Hematopoietic multipotent progenitor cell treated with erythropoietin and hydrocortisone succinate and interleukin-3 and kit ligand, for 4 days (in vitro differentiated cells): ENCODE data around the gene TPPP2.
A peak's percentile ranks its signal among the peaks of the same experiment; 100 is the strongest.

Experiments
- DNase-seq: peaks from one replicate; pipeline ENCODE4 v3.0.0-alpha.2; 2015

The TPPP2 gene

DNA sequence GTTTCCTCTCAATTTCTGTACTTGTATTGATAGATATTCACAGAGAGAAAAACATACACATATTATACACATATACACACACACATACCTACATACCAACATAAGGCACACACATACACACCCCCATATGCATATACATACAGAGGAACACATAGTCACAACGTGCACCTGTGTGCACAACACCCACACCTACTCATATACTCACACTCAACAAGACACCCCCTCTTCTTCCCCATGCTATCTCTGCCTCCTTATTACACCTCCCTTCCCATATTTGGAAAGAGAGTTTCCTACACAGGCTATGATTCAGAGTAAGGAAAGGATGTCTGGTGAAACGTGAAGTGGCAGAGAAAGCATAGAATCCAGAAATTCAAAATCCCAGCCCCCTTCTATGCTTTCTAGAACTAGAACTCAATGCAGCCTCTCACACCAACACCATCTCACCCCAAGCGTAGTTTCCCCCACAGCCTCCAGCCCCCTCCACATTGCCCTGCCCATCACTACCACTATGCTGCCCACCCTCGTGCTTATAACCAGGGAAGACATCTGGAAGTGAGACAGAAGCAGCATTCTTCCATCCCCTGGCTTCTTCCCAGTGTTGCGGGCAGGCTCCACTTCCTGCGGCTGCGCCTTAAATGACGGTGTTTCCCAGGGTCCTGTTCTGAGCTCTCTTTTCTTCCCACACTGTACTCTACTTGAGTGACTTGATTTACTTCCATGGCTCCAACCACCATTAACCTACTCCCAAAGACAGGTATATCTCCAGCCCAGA lies 30.0 kb downstream of the TPPP2 start:
- DNase-seq = no peak

DNA sequence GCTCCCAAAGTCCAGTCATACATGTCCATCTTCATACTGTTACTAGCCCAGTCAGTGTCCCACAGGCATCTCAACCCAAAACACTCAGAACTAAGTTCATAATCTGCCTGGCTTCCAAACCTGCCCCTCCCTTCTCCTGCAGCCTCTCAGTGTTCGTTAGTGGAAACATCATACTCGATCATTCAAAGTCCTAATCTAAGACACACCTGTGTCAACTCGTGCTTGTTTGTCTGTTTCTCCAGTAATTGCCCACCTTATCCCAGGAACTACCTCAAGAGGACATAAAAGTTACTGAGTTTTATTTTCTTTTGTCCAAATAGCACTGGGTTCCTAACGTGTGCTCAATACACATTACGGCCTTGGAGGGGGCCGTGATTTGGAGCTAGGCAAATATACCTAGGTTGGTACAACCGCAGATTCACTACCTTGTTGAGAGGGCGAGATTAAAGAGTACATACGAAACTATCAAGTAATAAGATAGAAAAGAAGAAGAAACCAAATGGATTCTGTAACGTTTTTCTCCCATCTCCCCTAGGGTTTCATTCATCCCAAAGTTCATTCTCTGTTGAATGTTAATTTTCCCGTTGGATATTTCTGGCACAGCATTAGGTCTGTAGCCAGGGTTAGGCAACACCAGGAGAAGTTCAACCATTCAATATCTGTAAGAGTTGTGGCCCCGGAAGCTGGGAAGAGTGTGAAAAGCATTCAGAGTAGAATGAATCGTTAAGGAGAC lies 30.8 kb downstream of the TPPP2 start:
- no peak for DNase-seq

DNA sequence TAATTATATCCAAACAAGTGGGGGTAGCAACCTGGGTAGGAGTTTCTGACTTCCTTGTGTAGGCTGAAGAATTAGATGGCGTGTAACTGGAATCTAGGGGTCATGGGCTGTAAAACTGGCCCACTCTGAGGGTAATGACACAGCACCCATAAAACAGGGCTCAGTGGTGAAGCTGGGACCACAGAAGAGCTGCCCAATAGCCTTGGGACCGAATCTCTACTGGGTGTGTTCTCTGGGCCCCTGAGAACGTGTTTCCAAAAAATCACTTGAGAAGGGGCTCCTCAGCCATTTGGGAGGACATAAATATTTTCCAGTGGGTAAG lies 31.3 kb downstream of the TPPP2 start:
- no peak for DNase-seq

DNA sequence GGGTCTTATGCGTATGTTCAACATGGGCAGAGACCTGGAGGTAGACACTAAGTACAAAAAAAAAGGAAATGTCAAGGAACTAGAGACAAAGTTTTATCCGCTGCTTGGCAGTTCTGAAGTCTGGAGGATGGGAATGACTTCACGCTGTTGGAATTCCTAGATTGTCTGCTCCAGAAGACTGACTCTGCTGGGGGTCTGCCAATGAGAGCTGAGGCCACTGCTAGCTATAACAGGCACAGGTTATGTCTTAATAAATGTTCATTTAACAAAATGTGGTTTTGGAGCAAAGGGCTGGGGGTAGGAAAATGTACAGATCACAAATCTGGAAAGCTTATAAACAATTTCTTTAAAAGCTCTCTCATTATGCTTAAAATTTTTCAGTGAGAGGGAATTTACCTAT lies 33.5 kb downstream of the TPPP2 start:
- DNase-seq = no peak

DNA sequence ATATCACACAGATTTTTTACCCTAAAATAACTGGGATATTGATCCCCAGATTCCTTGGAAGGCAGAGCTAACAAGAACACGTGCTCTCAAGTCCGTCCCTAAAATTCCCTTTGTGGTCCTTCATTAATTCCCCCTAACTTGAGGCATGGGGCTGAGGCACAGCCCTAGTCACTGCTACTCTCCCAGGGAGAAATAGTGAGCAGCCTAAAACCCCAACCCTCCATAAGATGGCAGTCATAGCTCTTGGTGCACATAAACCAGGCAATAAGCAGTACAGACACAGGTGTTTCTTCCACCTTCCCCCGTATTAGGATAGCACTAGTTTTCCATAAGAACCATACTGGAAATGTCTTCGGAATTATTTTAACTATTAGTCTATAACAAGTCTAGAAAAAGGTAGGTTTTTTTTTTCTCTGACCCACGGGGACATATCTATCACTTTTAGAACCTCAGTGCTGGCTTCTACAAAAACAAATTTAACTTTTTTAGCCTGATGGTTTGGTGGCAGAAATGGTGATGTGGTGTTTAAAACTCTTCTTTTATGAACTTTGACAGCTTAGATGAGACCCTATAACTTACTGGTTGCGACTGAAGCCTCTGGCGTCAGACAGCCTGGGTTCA lies 37.0 kb downstream of the TPPP2 start:
- DNase-seq = peak; percentile 41

DNA sequence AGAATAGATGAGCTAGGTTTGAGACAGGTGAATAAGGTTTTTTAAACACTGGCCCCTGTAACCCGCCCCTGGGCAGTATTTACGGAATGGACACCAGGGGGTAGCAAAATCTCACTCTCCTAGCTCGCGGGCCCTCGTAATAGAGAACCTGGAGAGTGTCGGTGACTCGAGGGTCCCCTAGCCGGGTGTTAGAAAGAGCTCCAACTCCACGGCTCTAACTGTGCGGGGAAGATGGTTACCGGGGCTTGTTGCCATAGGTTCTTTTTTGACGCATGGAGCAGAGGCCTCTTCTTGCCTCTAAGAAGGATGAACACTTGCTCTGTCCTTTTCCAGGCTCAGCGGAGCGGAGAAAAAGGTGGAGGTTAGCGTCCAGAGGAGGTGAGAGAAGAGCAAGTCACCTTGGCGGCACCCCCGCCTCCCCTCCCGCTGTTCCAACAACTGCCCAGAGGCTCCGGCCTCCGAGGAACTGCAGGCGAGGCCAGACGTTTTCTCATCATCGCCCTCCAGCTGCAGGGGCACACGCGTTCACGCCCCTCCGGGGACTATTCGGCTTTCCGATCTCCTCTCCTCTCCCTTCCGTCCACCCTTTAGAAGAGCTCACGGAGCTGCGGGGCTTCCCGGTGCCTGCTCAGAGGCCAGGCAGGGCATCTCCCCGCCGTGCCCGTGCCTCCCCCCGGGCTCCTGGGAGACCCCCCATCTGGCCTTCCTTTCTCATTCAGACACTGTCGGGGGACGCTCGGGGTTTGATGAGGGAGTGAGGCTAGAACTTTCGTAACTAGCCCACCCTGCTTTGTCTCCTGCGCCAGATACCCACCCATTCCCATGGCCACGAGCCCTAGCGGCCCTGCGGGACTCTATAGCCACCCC lies 38.7 kb downstream of the TPPP2 start:
- DNase-seq = peak; percentile 89

DNA sequence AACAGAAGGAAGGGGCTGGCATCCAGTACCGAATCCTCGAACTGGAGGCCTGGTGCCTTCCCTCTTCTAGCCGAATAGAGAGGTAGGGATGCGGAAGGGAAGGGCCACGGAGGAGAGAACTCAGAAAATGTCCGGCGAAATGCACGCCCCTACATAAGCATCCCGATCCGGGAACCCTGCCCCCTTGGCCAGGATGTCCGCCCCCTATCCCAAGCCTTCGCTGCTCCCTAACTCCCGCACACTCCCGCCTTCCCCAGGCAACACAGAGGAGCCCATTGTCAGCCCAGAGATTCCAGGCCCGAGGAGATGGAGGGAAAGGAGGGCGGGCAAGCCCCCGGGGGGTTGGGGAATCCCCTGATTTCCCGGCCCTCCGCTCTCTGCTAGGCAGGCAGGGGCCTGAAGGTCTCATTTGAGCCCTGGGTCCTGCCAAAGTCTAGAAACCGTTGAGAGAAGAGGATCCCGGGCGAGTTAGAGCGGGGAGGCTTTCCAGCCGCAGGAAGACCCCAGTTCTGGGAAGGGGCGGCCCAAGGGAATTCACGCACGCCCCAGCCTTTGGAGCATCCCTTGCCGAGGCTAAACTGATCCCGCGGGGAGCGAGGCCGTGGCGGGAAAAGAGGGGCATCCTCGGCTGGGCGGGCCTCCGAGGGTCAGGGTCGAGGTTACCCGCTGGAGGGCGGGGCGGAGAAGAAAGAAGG lies 39.5 kb downstream of the TPPP2 start:
- DNase-seq = peak; percentile 15

DNA sequence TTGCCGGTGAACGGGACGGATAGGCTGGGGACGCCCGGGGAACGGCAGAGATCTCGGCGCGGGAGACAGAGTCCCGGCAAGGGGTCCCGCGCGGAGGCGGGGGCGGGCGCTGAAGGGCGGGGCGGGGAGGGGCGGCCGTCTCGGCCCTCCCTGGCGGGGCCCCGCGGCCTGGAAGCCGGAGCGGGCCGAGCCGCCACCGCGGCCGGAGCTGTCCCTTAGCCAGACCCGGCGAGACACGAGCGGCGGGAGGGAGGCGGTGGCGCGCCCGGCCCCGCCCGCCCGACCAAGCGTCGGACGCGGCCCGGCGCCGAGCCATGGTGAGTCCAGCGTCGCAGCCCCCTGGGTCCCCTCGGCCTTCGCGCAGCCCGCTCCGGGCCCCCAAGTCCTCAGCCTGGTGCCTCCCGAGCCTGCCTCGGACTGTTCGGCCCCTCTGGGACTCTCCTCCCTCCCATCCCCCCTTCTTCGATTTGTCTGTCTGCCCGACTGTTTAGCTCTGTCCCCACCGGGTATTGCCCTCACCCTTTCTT lies 40.1 kb downstream of the TPPP2 start, which contains the start of gene ARHGEF40:
Gene ARHGEF40, plus strand, starts transcription at position 222 of the 527 bp plus-strand sequence. Its CDS starts 93 bp downstream, at position 315.
- peak; percentile 41 for DNase-seq

DNA sequence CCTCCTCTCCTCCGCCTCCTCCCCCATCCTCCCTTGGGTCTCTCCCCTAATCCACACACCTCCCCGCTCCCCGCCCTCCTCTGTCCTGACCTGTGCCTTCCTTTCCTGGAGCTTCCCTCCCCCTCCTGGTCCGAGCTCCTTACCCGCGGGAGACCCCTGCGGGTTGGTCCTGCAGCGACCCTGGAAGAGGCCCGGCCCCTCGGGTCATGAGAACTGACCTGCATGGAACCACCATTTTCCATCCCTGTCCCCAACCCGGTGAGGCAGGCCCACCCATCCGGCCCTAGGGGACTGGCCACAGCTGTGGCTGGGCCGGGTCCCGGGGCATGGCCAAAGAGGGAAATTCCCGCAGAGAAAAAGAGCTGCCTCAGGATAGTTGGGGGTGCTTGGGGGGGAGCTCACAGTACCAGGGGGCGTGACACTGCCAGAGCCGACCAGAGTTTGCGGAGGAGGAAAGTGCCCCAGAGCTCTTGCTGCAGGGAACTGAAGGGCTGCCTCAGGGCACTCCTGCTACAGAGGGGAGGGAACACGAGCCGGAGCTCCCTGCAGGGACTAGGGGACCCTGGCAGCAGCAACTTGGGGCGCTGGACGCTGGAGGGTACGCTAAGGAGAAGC lies 40.7 kb downstream of the TPPP2 start:
- no peak for DNase-seq

DNA sequence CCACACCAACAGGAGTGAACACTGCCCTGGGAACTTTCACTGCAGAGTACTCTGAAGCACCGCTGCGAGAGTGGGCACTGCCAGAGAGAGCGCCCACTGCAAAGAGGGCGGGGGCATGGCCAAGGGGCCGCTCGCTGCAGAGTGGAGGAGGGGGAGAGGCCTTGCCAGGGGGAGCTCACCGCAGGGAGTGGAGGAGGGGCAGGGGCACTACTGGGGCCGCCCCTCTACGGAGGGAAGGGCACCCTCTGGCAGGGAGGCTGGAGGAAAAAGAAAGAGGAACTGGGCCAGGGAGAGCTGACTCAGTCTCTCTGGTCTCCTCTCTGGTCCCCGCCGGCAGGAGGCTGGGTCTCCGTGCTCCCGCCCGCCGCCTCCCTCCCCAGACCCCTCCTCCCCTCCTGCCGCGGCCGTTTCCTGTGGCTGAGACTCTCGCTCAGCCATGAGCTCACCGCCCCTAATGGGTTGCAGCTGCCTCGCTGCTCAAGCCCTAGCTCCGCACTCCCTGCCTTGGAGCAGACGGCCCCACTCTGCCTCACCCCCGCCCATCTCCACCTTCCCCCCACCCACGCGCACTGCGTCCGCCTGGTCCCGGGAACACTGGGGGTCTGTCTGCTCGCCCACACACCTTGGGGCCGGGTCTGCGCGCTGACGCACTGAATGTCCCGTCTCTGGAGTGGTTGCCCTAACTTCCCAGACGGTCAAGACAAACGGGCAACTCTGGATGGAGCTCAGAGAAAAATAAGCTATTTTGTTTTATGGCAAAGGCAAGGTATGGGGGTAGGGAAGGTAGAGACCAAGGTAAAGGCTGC lies 41.4 kb downstream of the TPPP2 start:
- peak; percentile 92 for DNase-seq

DNA sequence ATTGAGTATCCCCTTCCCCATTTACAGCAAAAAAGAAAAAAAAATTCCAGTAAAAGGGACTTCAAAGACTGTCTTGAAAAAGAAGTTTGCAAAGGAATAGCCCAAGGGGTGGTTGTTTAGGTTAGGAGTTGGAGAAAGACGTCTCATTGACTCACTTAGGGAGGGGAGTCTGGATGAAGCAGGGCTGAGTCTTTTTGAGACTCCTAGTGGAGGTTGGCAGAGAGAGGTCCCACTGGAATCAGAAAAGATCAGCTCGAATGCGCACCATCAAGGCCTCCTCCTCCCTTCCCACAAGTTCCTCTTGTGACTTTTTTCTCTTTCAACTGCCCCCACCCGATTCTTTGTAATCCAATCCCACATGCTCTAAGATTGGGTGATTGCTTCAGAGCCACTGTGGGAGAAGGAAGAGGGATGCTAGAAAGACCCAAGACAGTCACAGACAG lies 42.0 kb downstream of the TPPP2 start:
- DNase-seq = peak; percentile 70

DNA sequence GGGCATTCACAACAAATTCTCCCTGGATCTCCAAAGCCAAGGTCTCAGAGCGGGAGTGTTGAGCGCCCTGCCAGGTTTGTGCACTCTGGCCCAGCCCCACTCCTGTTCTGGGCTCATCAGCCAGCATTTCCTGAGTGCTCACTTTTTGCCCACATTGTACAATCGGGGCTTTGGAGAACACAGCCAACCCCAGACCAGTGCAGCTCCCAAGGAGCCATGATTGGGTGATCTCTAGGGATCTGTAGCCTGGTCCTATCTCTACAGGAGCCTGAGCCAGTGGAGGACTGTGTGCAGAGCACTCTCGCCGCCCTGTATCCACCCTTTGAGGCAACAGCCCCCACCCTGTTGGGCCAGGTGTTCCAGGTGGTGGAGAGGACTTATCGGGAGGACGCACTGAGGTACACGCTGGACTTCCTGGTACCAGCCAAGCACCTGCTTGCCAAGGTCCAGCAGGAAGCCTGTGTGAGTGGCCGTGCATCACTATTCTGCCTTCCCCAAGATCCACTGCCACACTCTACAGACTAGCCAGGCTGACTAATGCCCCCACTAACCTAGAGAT lies 42.8 kb downstream of the TPPP2 start:
- no peak for DNase-seq

DNA sequence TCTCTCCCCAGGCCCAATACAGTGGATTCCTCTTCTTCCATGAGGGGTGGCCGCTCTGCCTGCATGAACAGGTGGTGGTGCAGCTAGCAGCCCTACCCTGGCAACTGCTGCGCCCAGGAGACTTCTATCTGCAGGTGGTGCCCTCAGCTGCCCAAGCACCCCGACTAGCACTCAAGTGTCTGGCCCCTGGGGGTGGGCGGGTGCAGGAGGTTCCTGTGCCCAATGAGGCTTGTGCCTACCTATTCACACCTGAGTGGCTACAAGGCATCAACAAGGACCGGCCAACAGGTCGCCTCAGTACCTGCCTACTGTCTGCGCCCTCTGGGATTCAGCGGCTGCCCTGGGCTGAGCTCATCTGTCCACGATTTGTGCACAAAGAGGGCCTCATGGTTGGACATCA lies 43.9 kb downstream of the TPPP2 start:
- DNase-seq = no peak

DNA sequence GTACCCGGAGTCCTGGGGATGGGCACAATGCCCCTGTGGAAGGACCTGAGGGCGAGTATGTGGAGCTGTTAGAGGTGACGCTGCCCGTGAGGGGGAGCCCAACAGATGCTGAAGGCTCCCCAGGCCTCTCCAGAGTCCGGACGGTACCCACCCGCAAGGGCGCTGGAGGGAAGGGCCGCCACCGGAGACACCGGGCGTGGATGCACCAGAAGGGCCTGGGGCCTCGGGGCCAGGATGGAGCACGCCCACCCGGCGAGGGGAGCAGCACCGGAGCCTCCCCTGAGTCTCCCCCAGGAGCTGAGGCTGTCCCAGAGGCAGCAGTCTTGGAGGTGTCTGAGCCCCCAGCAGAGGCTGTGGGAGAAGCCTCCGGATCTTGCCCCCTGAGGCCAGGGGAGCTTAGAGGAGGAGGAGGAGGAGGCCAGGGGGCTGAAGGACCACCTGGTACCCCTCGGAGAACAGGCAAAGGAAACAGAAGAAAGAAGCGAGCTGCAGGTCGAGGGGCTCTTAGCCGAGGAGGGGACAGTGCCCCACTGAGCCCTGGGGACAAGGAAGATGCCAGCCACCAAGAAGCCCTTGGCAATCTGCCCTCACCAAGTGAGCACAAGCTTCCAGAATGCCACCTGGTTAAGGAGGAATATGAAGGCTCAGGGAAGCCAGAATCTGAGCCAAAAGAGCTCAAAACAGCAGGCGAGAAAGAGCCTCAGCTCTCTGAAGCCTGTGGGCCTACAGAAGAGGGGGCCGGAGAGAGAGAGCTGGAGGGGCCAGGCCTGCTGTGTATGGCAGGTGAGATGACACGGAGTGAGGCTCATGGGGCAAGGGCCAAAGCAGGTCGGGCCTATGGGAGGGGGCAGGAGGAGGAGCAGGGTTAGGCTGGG lies 44.6 kb downstream of the TPPP2 start:
- no peak for DNase-seq

DNA sequence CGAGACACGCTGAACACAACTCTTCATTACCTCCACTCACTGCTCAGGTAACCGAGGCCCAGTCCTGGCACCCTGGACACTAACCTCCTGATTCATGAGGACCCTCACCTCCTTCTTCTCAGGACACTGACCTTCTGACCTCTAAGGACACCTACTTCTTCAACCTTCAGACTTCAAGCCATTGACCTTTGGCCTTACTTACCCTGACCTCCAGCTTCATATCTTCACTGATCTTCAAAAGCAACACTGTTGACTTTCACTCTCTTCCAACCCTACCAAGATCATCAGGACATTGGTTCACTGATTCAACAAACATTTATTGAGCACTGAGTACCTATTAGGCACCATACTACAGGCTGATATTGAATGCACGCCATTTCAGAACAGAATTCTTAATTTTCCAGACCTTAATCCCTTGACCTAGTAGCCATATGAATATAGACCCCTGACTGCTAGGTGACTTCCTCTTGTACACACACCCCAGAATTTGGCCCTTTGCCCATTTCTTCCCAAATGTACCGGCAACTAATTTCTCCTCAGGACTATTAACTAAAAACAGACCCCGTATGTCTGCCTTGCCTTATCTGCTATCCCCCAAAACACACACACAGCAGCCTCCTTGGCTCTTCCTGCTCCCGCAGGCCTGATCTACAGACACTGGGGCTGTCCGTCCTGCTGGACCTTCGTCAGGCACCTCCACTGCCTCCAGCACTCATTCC lies 45.9 kb downstream of the TPPP2 start:
- DNase-seq = peak; percentile 13

DNA sequence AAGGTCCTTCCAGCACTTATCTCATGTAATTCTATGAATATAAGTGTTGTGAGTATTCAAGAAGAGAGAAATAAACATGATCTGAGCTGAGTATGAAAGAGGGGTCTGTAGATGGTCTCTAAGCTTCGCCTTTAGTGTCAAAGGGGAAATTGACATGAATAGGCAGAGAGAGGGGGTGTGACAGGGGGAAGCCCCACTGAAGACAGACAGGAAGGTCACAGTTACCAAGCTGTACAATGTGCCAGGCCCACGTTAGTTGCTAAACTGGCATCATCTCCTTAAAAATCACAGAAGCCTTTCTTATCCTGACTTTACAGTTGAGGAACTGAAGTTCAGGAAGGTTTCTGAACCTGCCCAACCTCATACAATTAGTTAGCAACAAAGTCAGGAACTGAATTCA lies 47.7 kb downstream of the TPPP2 start:
- DNase-seq = no peak

DNA sequence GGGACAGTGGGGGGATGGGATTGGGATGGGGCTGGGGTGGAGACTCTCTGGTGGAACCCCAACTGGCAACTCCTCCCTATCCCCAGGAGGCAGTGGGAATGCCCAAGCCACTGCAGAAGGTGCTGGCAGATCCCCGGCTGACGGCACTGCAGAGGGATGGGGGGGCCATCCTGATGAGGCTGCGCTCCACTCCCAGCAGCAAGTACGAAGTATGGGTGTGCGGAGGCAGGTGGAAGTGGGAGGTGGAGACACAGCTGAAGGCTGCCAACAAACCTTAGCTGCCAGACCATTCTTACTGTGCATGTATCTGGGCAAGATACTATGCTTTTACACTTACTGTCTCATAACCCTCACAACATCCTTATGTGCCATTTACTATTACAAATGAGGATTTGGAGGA lies 48.3 kb downstream of the TPPP2 start:
- DNase-seq = no peak

DNA sequence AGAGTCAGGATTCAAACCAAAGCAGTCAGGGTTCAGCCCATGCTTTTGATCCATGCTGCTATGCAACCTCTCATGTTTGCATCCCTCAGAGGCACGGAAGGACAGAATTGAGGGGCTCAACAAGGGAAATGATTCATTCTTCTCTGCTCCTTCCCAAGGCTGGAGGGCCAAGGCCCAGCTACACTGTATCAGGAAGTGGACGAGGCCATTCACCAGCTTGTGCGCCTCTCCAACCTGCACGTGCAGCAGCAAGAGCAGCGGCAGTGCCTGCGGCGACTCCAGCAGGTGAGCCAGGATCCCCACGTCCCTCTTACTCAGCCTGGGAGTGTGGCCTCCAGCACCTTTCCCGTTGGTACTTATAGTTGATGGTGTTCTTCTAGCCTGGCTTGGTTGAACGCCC lies 48.7 kb downstream of the TPPP2 start:
- DNase-seq = no peak
